Gastrocnemius medialis (tissue), 4 donors: Measurements from ENCODE around the gene SPATA25. TPM values are rescaled to one million over a fixed set of nuclear protein-coding genes. Genes with fewer than 3 reads are reported as not detected.

ENCODE experiments used
- ATAC-seq, 2 donors: fragments of 150-250 bp; one replicate each; pipeline ENCODE4 v1.9.1; 2016
- DNase-seq, 2 donors: peaks; one replicate each; pipeline ENCODE4 v3.0.0-alpha.2; 2019
- H3K27ac ChIP-seq, 4 donors: fragments of 200-600 bp; sonication (generic); 1 replicate in 1 of 4; 2 replicates in 3 of 4; pipeline ENCODE4 v1.5.1; 2016 to 2018; ENCODE audit warnings: mild to moderate bottlenecking in 2 of 4, moderate library complexity in 1 of 4
- H3K27me3 ChIP-seq, 3 donors: fragments of 200-600 bp; sonication (generic) in 2 of 3; 1 replicate in 1 of 3; 2 replicates in 2 of 3; pipeline versions ENCODE4 v1.5.1 to v1.6.0; 2016 to 2019; ENCODE audit warnings: mild to moderate bottlenecking in 1 of 3, moderate library complexity in 1 of 3
- H3K36me3 ChIP-seq, 2 donors: fragments of 200-600 bp; sonication (generic) in 1 of 2; one replicate each; pipeline ENCODE4 v1.5.1; 2017 to 2018
- H3K4me1 ChIP-seq, 2 donors: fragments of 200-600 bp; sonication (generic) in 1 of 2; one replicate each; pipeline ENCODE4 v1.5.1; 2016 to 2017; ENCODE audit warnings: mild to moderate bottlenecking in 2 of 2
- H3K4me3 ChIP-seq, 4 donors: fragments of 200-600 bp; sonication (generic) in 3 of 4; 1 replicate in 1 of 4; 2 replicates in 3 of 4; pipeline ENCODE4 v1.5.1; 2016 to 2019; ENCODE audit warnings: mild to moderate bottlenecking in 2 of 4
- H3K9me3 ChIP-seq, 3 donors: fragments of 200-600 bp; sonication (generic) in 2 of 3; 1 replicate in 1 of 3; 2 replicates in 2 of 3; pipeline ENCODE4 v1.5.1; 2016 to 2019
- POLR2A ChIP-seq, 2 donors: fragments of 450-650 bp; IDR thresholded peaks; one replicate each; pipeline ENCODE4 v1.6.1; 2017; ENCODE audit warnings: antibody characterized with exemption in 2 of 2, mild to moderate bottlenecking in 2 of 2, moderate library complexity in 2 of 2
- in situ Hi-C, 4 donors: fragments of 200-750 bp; cut with MboI; loops; one replicate each; pipeline versions ENCODE4 v1.15.0 to v1.8.0; 2017; ENCODE audit warnings: low sequenced_read_pairs in 4 of 4
- intact Hi-C: fragments of 100-400 bp; cut with DNase I; formaldehyde crosslinking; loops from one replicate; pipeline ENCODE4 v1.15.1; 2023; ENCODE audit warnings: low total_unique reads
- total RNA-seq, 4 donors: library from RNA; depleted of rRNA; stranded (reverse); fragments of >200 nt; gene quantifications; one replicate each; pipeline versions ENCODE4 v1.1.0 to v1.2.3, GENCODE V29; 2016
- TF ChIP-seq, protein P1 (sequence below), 5 experiments: fragments of 450-650 bp in 3 of 5; fragments of 200-600 bp in 2 of 5; sonication (generic) in 2 of 5; IDR thresholded peaks in 4 of 5; conservative IDR thresholded peaks in 1 of 5; 1 replicate in 4 of 5; 2 replicates in 1 of 5; pipeline ENCODE4 v1.5.1; 2016 to 2019; ENCODE audit warnings: antibody characterized with exemption in 5 of 5, mild to moderate bottlenecking in 3 of 5, moderate library complexity in 3 of 5

Gene SPATA25
- total RNA-seq, 4 donors from 2014 or later = 0.71 to 4.1 (median 1.8) TPM; not detected in 1

DNA sequence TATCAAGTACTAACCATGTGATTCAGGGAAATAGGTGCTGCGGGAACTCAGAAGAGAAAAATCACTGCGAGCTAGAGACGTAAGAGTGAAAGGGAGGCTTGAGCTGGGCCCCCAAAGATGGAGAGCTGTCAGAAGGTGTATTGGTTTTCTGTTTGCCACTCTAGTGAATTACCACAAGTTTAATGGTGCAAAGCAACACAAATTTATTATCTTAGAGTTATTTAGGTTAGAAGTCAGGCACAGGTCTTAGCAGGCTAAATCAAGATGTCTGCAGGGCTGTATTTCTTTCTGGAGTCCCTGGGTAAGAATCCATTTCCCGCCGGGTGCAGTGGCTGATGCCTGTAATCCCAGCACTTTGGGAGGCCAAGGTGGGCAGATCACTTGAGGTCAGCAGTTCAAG is 27.5 kb downstream of the SPATA25 start:
- ATAC-seq = no peak
- no peak for DNase-seq
- in situ Hi-C loops (no loop called here), intact Hi-C loops (no loop called here)
- H3K9me3 ChIP-seq = no peaks in the 10 kb centered on the region
- TF ChIP-seq POLR2A (IDR thresholded peaks at IDR 0.05) = no peak
- TF ChIP-seq, protein P1, sequence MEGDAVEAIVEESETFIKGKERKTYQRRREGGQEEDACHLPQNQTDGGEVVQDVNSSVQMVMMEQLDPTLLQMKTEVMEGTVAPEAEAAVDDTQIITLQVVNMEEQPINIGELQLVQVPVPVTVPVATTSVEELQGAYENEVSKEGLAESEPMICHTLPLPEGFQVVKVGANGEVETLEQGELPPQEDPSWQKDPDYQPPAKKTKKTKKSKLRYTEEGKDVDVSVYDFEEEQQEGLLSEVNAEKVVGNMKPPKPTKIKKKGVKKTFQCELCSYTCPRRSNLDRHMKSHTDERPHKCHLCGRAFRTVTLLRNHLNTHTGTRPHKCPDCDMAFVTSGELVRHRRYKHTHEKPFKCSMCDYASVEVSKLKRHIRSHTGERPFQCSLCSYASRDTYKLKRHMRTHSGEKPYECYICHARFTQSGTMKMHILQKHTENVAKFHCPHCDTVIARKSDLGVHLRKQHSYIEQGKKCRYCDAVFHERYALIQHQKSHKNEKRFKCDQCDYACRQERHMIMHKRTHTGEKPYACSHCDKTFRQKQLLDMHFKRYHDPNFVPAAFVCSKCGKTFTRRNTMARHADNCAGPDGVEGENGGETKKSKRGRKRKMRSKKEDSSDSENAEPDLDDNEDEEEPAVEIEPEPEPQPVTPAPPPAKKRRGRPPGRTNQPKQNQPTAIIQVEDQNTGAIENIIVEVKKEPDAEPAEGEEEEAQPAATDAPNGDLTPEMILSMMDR (IDR thresholded peaks at IDR 0.05 in 4 of 5, conservative IDR thresholded peaks at IDR 0.05 in 1 of 5) = no peak
- peaks cover 31% of the 10 kb centered on the region in 2 donors for H3K4me1 ChIP-seq
- H3K27ac ChIP-seq = no peak overlapping the region
- no peak overlapping the region for H3K4me3 ChIP-seq
- no peaks in the 10 kb centered on the region for H3K27me3 ChIP-seq
- no peaks in the 10 kb centered on the region for H3K36me3 ChIP-seq

DNA sequence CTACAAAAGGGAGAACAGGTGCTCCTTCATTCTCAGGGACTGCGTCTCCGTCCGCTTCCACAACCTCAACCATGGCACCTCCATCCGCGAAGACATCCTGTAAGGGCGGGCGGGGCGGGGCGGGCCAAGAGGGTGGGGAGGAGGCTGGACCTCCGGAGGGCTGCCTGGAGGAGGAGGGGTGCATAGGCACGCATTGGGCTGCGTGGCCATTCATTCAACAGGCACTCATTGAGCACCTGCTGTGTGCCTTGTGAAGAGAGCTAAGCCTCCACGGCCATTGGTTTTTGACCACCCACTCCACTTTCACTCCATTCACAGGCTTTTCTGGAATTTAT is 29.6 kb downstream of the SPATA25 start:
- Histone ChIP-seq H3K4me1 (peaks cover 38 to 39% of the 10 kb centered on the region in 2 donors), H3K4me3 (peak overlapping the region; percentile 83 to 88 (median 86)), H3K27ac (peak overlapping the region; percentile 82 to 93 (median 87)), H3K27me3 (no peaks in the 10 kb centered on the region), H3K9me3 (no peaks in the 10 kb centered on the region), H3K36me3 (peaks cover 0 to 10% of the 10 kb centered on the region in 2 donors)
- intact Hi-C loops (loop anchor here (1.0 to 2.0 kb wide), 3 partner anchors 23 to 59 kb away; partner anchors contain the start of gene ZSWIM1), in situ Hi-C loops (no loop called here)
- DNase-seq (no peak), ATAC-seq (no peak)
- TF ChIP-seq, protein P1 (IDR thresholded peaks at IDR 0.05 in 4 of 5, conservative IDR thresholded peaks at IDR 0.05 in 1 of 5) = no peak
- no peak for TF ChIP-seq POLR2A (IDR thresholded peaks at IDR 0.05)

DNA sequence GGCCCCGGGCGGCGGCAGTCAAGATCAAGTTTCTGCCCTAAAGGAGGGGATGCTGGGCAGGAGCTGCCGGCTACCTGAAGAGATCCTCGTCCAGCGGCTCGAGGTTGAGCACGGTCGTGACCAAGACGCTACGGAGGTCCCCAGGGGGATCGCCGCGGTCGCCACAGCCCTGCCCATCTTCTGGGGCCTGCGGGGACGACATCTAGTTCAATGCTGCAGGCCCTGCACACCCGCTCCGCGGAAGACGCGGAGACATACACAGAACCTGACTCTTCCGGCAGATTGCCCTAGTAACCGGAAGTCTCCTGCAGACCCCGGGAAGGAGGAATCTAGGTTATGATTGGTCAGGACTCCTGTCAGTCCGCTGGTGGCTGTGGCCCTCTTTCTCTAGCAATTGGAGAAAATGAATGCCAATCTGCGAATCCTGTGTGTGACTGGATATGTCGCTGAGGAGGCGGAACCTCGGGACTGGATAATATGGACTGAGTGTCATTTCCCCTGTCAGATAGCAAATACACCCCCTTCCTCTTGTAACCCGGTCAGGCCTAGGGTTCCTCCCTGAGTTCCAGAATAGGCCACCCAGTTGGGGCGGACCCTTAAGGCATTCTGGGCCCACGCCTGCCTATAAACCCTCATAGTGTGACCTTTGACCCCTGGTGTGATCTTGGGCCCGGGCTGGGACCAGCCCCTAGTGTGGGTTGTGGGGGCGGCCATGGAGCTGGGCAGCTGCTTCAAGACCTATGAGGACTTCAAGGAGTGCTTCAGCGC is 30.1 kb downstream of the SPATA25 start, which contains the start of the genes ACOT8 and ZSWIM3:
Gene ACOT8, minus strand, starts transcription at position 279 of the 768 bp plus-strand sequence. Its CDS starts 77 bp downstream, at position 202.
Gene ZSWIM3, plus strand, starts transcription at position 501 of the 768 bp plus-strand sequence. Its CDS starts 212 bp downstream, at position 713.
- H3K36me3 ChIP-seq = peaks cover 0 to 10% of the 10 kb centered on the region in 2 donors
- TF ChIP-seq, protein P1 (IDR thresholded peaks at IDR 0.05 in 4 of 5, conservative IDR thresholded peaks at IDR 0.05 in 1 of 5) = no peak
- peak; percentile 69 to 76 for TF ChIP-seq POLR2A (IDR thresholded peaks at IDR 0.05)
- DNase-seq = peak; percentile 98 to 99
- H3K27me3 ChIP-seq = no peaks in the 10 kb centered on the region
- peak; percentile 99 to 100 for ATAC-seq
- peak within 1 kb of the TSS; percentile 83 to 88 (median 86) for H3K4me3 ChIP-seq
- peaks cover 38 to 39% of the 10 kb centered on the region in 2 donors for H3K4me1 ChIP-seq
- H3K27ac ChIP-seq = peak within 1 kb of the TSS; percentile 82 to 93 (median 87)
- H3K9me3 ChIP-seq = no peaks in the 10 kb centered on the region
- in situ Hi-C loops = no loop called here
- intact Hi-C loops = loop anchor here (1.0 to 2.0 kb wide), 3 partner anchors 22 to 58 kb away; partner anchors contain the start of gene ZSWIM1

DNA sequence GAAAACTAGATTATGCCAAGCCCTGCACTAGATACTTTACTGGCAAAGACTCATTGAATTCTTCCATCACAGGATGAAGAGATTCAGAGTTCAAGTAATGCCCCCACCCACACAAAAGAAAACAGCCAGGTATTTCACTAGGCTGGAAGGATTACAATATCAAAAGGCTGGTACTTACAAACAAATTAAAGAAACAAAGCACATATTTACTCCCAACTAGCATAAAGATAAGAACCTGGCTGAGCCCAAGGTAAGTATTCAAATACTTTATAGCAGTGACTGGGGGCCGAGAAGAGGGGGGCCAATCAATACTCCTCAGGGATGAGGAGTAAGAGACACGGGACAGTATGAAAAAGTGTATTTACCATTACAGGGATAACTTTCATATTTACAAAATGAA is 33.9 kb downstream of the SPATA25 start:
- TF ChIP-seq, protein P1 (IDR thresholded peaks at IDR 0.05 in 4 of 5, conservative IDR thresholded peaks at IDR 0.05 in 1 of 5) = no peak
- TF ChIP-seq POLR2A (IDR thresholded peaks at IDR 0.05) = no peak
- ATAC-seq (no peak), DNase-seq (no peak)
- Histone ChIP-seq H3K9me3 (no peaks in the 10 kb centered on the region), H3K4me1 (peaks cover 30 to 37% of the 10 kb centered on the region in 2 donors), H3K27me3 (no peaks in the 10 kb centered on the region), H3K27ac (peak overlapping the region in 1 of 4 donors; percentile 44), H3K4me3 (no peak overlapping the region), H3K36me3 (peaks cover 0 to 17% of the 10 kb centered on the region in 2 donors)
- intact Hi-C loops (no loop called here), in situ Hi-C loops (no loop called here)
